HG02852 (cell line): ENCODE results near the gene M6PR.

Experiments
- ATAC-seq: cut with Tn5 transposase; IDR thresholded peaks from one replicate; pipeline ENCODE4 v1.9.1; 2021; ENCODE audit warnings: mild to moderate bottlenecking, moderate library complexity; ENCODE audit not compliant: unreplicated experiment

The M6PR gene

GRCh38 chr12:8949342-8950220 is at the start of gene M6PR:
M6PR (minus strand) TSS chr12:8949645; CDS start chr12:8946404, 3,241 bp downstream.
- peak; percentile 82 for ATAC-seq

DNA sequence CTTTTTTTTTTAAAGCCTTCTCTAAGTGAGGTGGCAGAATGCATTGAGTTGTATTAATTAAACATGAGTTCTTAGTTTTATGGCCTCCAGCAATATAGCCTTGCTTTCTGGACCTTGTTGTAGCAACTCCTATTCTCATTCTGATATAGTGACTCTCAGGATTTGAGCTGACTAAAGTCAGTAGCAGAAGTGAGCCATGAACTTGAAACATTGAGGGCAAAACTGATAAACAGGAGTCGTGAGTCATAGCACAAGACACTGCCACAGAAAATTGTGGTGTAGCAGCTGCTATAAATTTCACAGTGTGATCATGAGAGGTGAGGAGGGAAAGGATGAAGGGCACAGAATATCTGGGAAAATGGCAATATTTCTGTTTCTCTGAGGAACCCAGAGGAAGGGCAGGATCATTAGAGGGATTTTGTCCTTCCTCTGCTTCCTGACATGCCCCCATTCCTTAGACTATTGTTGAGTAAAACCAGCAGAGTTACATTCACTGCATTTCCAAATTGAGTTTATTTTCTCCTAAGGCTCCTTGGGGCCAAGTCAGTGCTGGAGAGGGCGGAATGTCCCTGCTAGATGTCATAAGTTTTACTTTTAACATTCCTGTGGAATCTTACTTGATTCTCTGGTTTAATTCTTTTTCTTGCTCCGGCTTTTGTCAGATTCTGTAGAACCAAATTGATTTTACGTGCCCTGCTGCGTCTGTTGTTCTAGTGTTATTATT is 47.4 kb upstream of the M6PR start:
- ATAC-seq = peak; percentile 99

GRCh38 chr12:8995021-8995775 is 45.8 kb upstream of the M6PR start:
- no peak for ATAC-seq

DNA sequence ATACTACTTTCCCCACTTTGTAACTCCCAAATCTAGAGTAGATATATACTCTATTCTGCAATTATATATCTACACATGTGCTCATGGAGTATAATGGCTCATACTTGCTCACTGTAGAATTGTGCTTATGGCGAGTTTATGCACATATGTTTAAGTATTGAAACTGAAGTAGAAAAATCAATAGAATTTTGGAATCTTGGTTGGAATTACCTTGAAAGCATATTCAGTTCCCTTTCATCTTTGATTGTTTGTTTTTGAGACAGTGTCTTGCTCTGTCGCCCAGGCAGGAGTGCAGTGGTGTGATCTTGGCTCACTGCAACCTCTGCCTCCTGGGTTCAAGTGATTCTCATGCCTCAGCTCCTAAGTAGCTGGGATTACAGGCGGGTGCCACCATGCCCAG is 44.4 kb upstream of the M6PR start:
- ATAC-seq = no peak

GRCh38 chr12:8991371-8992345 is 42.2 kb upstream of the M6PR start:
- ATAC-seq = no peak

DNA sequence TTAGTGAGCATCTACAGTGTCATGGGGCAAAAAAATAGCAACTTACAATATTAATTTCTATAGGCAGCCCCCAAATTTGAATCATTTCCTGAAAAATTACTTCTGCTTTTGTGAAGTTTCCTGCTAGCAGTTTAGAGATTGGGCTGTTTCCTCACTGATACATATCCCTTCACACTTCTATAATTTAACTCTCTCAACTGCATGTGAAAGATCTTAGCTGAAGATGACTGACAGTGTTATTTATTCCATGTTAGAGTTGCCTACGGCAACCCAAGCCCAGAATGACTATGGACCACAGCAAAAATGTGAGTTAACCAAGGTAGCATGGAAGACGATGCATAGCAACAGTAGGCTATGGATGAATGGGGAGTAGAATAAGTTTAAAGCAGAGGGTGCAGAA is 40.0 kb upstream of the M6PR start, which contains the start of gene KLRG1:
Gene KLRG1, plus strand, starts transcription at position 134 of the 400 bp plus-strand sequence. Its CDS starts 90 bp downstream, at position 224.
- ATAC-seq = no peak

GRCh38 chr12:8987685-8988084 is 38.2 kb upstream of the M6PR start:
- no peak for ATAC-seq

DNA sequence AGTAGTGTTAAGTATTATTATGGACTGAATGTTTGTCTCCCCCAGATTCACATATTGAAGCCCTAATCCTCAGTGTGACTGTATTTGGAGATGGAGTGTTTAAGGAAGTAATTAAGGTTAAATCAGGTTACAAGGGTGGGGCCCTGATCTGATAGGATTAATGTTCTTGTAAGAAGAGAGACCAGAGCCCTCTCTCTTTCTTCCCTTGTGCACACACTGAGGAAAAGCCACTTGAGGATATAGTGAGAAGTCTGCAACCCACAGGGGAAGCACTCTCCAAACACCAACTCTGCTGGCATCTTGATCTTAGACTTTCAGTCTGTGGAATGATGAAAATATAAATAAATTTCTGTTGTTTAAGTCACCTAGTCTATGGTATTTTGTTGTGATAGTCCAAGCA is 37.7 kb upstream of the M6PR start:
- no peak for ATAC-seq

GRCh38 chr12:8985213-8985754 is 35.8 kb upstream of the M6PR start:
- ATAC-seq = no peak

DNA sequence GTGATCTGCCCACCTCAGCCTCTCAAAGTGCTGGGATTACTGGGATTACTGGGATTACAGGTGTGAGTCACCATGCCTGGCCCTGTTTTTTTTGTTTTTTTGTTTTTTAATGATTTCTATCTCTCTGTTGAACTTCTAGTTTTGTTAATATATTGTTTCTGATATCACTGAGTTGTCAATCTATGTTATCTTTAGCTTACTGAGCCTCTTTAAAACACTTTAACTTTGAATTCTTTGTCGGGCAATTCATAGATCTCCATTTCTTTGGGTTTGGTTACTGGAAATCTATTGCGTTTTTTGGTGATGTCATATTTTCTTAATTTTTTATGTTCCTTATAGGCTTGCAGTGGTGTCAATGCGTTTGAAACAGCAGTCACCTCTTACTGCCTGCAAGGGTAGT is 30.7 kb upstream of the M6PR start:
- no peak for ATAC-seq

GRCh38 chr12:8970432-8970831 is 21.0 kb upstream of the M6PR start:
- ATAC-seq = no peak

GRCh38 chr12:8969861-8970411 is 20.5 kb upstream of the M6PR start:
- ATAC-seq = no peak

DNA sequence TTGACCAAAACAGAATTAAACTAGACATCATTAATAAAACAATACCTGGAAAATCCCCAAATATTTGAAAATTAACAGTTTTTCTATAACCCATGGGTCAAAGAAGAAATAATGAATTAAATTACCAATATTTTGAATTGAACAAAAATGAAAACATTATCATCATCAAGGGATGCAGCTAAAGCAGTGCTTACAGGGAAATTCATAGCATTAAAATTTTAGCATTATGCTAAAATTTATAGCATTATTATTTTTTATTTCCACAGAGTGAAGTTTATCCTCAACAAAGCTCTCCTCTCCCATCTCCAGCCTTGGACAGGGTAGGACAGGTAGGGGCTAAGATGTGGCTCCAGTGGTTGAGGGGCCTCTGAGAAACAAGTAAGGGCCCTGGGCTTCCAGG is 19.3 kb upstream of the M6PR start:
- ATAC-seq = no peak

DNA sequence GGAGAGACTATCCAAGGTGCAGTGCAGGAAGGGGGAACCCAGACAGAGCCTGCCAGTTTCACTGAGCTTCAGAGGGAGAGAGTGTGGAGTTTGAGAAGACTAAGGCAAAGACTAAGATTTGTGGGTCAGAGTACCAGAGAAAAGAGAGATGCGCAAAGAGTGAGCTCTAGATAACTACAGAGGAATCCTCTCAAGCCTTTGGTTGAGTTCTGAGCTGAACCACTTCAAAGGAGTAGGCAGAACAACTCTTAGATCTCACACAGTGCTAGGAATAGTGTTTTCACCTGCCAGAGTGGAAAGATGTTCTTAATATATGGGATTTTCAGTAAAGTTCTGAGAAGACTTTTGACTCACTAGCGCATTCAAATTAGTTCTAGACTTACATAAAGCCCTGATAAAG is 10.7 kb upstream of the M6PR start:
- ATAC-seq = no peak

DNA sequence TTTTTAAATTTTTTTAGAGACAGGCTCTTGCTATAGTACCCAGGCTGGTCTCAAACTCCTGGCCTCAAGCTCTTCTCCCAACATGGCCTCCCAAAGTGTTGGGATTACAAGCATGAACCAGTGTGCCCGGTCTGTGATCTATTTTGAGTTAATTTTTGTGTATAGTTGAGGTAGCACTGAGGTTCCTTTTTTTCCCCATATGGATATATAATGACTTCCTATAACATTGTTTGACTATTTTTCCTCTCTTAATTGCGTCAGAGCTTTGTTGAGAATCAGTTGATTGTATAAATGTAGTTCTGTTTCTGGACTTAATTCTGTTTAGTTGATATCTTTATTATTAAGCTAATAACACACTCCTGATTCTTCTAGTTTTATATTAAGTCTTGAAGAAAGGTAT is 8.6 kb upstream of the M6PR start:
- ATAC-seq = no peak

- no peak for ATAC-seq
These were observed 8.1 kb upstream of the M6PR start for GRCh38 chr12:8957561-8957960.

DNA sequence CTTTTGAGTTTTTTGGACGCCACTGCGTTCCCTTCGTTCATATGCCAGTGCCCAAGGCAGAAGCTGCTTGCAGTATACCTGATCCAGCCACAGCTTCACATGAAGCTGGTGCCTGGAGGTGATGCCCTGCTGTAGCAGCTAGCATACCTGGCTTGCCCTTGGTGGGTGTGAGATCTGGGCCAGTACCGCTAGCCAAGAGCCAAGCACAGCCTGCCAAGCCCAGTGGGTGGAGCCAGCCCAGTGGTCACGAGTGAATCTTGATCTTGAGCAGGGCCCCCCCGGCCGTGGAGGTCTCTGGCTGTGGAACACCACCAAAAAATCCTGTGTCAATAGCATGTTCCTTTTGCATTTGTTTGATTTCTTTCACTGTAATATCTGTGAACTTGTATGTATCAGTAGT is 7.3 kb upstream of the M6PR start:
- no peak for ATAC-seq

GRCh38 chr12:8956073-8956472 is 6.6 kb upstream of the M6PR start:
- ATAC-seq = no peak

GRCh38 chr12:8953773-8954402 is 4.4 kb upstream of the M6PR start:
- no peak for ATAC-seq
